ENCODE data around the gene ESRRA.

Gene ESRRA

GRCh38 chr11:64275031-64275800 lies 30.1 kb upstream of the ESRRA start:
- DNase-seq (ENCODE audit: low read depth): no peak

- no peak for DNase-seq (ENCODE audit: low read depth)
Observed at GRCh38 chr11:64275841-64276240, 29.5 kb upstream of the ESRRA start.

GRCh38 chr11:64276653-64277431 lies 28.5 kb upstream of the ESRRA start:
- DNase-seq (ENCODE audit: low read depth): no peak

GRCh38 chr11:64278576-64279190 lies 26.6 kb upstream of the ESRRA start:
- no peak for DNase-seq (ENCODE audit: low read depth)

- no peak for DNase-seq (ENCODE audit: low read depth)
Observed at GRCh38 chr11:64281957-64282770, 23.2 kb upstream of the ESRRA start.

GRCh38 chr11:64283092-64283491 lies 22.2 kb upstream of the ESRRA start:
- no peak for DNase-seq (ENCODE audit: low read depth)

- DNase-seq (ENCODE audit: low read depth): peak; percentile 89
Observed at GRCh38 chr11:64284048-64284961, 21.0 kb upstream of the ESRRA start, which contains the start of gene BAD. Gene BAD, minus strand, starts transcription at chr11:64284665. Its CDS starts 297 bp downstream, at chr11:64284368.

GRCh38 chr11:64284962-64285884 lies 20.1 kb upstream of the ESRRA start, which contains the start of gene GPR137:
Gene GPR137, plus strand, starts transcription at chr11:64285848. Its CDS starts 677 bp downstream, at chr11:64286525.
- peak; percentile 86 for DNase-seq (ENCODE audit: low read depth)

- no peak for DNase-seq (ENCODE audit: low read depth)
Observed at GRCh38 chr11:64285885-64286800, 19.2 kb upstream of the ESRRA start.

GRCh38 chr11:64286801-64287159 lies 18.5 kb upstream of the ESRRA start:
- DNase-seq (ENCODE audit: low read depth): no peak

GRCh38 chr11:64287676-64288352 lies 17.5 kb upstream of the ESRRA start:
- DNase-seq (ENCODE audit: low read depth): no peak

- DNase-seq (ENCODE audit: low read depth): no peak
Observed at GRCh38 chr11:64288353-64288750, 17.0 kb upstream of the ESRRA start.

GRCh38 chr11:64289002-64289564 lies 16.2 kb upstream of the ESRRA start:
- DNase-seq (ENCODE audit: low read depth): no peak

- no peak for DNase-seq (ENCODE audit: low read depth)
Observed at GRCh38 chr11:64290352-64291261, 14.7 kb upstream of the ESRRA start.

GRCh38 chr11:64291262-64291751 lies 14.0 kb upstream of the ESRRA start, which contains the start of gene KCNK4:
Gene KCNK4, plus strand, starts transcription at chr11:64291302. Its CDS starts 1,717 bp downstream, at chr11:64293019.
- no peak for DNase-seq (ENCODE audit: low read depth)

- DNase-seq (ENCODE audit: low read depth): no peak
Observed at GRCh38 chr11:64291752-64292459, 13.4 kb upstream of the ESRRA start.

Data from stimulated activated CD8-positive, alpha-beta memory T cell treated with anti-CD3 and anti-CD28 coated beads, Interleukin-4, amount 100 ng/mL, for 24 hours (primary cell).